Medulla oblongata (tissue), 1 donor: ENCODE results near the gene CXCL16.
"Not testable (repeated sequence)": the region's sequence is repeated elsewhere in the genome, so short reads cannot be mapped to it uniquely, and the experiment has no call there.

Experiments
- DNase-seq: peaks from one replicate; pipeline ENCODE4 v3.0.0-alpha.2; 2015; ENCODE audit errors: extremely low spot score

CXCL16 gene

DNA sequence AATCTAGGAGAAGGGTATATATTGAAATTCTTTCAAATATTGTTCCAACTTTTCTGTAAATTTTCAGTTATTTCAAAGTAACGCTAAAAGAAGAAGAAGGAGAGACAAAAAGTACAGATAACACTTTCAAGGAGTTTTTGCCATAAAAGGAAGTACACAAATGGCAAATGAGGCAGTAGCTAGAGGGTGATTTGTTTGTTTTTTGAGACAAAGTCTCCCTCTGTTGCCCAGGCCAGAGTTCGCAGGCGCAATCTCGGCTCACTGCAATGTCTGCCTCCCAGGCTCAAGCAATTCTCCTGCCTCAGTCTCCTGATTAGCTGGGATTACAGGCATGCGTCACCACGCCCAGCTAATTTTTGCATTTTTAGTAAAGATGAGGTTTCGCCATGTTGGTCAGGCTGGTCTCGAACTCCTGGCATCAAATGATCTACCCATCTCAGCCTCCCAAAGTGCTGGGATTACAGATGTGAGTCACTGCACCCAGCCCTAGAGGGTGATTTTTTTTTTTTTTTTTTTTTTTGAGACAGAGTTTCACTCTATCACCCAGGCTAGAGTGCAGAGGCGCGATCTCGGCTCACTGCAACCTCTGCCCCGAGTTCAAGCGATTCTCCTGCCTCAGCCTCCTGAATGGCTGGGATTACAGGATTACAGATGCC lies 40.2 kb downstream of the CXCL16 start:
- peak; percentile 36 for DNase-seq

- no peak for DNase-seq
These were observed 43.3 kb downstream of the CXCL16 start for GRCh38 chr17:4696437-4696805.

DNA sequence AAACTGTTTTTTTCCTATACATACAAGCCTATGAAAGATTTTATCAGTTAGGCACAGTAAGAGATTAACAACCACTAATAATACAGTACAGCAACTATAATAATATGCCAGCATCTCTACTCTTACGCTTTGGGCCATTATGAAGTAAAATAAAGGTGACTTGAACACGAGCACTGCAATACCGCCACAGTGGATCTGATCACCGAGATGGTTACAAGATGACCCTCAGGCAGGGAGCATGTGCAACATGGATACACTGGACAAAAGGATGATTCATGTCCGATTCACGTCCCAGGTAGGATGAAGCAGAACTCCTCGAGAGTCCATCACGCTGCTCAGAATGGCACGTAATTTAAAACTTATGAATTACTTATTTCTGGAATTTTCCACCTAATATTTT lies 46.3 kb downstream of the CXCL16 start:
- no peak for DNase-seq

DNA sequence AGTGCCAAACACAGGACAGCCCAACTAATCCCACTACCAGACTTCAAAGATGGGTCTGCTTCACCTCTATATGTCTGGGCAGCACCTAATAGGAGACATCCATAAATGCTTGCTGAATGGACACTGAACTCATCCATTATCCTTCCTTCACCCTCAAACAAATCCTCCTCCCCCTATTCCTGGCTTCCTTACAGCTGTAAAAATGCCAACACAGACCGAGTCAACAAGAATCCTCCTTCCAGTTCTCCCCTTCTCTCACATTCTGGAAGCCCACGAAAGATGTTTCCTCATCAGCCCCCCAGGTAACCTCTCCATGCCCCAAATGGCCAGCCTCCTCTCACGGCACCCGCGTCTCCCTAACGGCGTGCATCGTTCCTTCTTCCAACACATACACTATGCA lies 48.0 kb downstream of the CXCL16 start:
- no peak for DNase-seq

DNA sequence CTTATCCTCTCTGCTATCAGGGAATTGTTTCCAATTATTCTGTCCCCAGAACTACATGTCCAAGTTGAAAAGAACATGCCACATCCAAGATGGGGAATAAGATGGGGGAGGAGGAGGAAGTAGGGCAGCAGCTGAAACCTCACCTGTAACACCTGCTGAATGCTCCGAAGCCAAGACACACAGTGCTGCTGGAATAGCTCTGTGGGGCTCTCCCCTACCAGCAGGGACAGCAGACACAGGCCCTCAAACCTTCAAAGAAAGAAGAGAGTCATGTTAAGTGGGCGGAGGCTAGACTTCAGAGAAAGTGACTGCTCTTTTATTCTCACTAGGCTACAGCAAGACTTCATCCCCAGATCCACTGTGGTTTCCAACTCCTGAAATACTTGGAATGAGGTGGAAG lies 49.0 kb downstream of the CXCL16 start:
- no peak for DNase-seq

- not testable (repeated sequence) for DNase-seq
These were observed 49.9 kb downstream of the CXCL16 start for GRCh38 chr17:4689872-4690271.

- DNase-seq = not testable (repeated sequence)
These were observed 56.0 kb downstream of the CXCL16 start for GRCh38 chr17:4683739-4684138.
